ENCODE results near the gene CRYBA4.

The CRYBA4 gene

GRCh38 chr22:26615149-26615548, 6.6 kb upstream of the CRYBA4 start:
- no peak for DNase-seq (ENCODE audit: low read depth)
- TF ChIP-seq CTCF (IDR thresholded peaks at IDR 0.05; ENCODE audit: control insufficient read depth, insufficient read depth, low read depth, low read length, missing control alignments), result no peak
- H3K4me3 ChIP-seq (ENCODE audit: control insufficient read depth, low read depth, low read length), result no peak overlapping the region

DNA sequence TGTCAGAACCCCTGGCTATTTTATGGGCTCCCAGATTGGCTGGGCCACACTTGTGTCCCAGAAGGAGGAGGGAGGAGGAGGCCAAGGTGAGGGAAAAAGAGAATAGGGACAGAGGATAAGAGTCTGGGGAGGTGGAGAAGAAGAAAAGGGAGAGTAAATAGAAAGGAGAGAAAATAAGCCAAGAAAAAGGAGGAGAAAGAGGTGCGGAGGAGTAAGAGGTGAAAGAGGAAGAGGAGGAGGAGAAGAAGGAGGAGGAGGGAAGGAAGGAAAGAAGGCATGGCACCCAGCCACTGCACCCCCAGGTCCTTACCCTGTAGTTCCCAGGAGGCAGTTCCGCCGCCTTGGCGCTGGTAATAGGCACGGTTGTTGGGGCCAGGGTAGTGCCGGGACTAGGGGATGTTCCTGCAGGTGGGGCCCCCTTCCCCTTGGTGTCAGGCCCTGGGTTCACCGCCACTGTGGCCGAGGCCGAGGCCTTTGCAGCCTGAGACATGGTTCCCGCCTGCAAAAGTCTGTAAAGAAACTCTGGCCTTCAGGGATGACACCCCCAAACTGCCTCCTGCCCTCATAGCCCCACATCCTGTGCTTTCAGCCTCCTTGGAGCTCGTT, 5.8 kb upstream of the CRYBA4 start:
- TF ChIP-seq CTCF (IDR thresholded peaks at IDR 0.05; ENCODE audit: control insufficient read depth, insufficient read depth, low read depth, low read length, missing control alignments), result no peak
- no peak for DNase-seq (ENCODE audit: low read depth)

DNA sequence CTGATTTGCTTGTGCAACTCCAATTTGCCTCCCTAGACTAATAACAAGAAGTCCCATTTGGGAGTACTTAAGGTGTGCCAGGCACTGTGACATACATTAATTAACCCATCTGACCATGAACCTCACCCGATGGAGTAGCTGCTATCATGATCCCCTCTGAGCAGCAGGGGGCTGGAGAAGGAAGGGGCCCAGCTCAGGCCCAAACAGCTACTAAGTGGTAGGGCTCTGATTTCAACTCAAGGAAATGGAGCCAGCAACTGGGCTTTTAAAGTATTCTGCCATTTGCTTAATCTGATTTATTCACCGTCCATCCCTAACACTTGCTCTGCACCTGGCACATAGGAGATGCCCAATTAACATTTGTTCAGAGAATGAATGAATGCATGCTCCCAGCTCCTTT, 5.1 kb upstream of the CRYBA4 start:
- no peak overlapping the region for H3K4me3 ChIP-seq (ENCODE audit: control insufficient read depth, low read depth, low read length)
- TF ChIP-seq CTCF (IDR thresholded peaks at IDR 0.05; ENCODE audit: control insufficient read depth, insufficient read depth, low read depth, low read length, missing control alignments), result no peak

More for the DNA sequence above, 5.8 kb upstream of the CRYBA4 start:
- no peak overlapping the region for H3K4me3 ChIP-seq (ENCODE audit: control insufficient read depth, low read depth, low read length)

DNA sequence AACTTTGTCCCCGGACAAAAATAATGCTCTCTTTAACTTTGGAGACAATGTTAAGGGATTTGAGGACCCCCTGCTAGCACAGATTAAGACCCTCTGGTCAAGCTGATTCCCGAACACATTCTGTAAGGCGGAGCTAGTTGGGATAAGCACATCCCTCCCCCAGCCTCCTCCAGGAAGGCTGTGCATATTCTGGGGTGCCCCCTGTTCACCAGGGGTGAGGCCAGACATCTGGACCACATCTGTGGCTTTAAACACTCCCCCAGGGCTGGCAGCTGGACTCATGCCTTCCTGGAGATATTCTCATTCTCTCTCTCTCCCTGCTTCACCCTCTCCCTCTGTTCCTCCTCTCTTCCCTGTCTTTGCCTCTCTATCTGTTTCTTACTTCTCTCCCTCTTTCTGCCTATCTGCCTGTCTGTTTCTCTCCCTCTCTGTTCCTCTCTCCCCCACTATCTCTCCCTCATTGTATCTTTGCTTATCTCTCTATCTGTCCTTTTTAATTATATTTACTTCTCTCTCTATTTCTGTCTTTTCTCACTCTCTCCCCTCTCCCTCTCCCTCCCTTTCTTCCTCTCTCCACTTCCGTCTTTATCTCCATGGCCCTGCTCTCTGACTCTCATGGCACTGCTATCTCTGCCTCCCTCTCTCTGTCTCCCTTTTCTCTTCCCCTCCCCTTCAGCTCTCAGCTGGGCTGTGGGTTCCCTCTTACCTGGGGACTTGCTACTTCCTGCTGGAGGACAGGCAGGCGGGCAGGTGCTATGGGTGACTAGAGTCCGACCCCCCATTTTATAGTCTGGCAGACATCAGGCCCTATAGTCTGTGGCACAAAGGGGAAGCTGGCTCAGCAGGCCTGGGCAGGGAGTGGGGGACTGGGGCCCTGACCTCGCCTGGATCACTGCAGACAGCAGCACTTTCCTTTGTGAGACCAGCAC, 4.2 kb upstream of the CRYBA4 start, which contains the start of gene CRYBB1:
TSS of gene CRYBB1 (minus strand) at position 757 of the 929 bp plus-strand sequence. CDS start 1,708 bp downstream, outside the sequence.
- no peak for TF ChIP-seq CTCF (IDR thresholded peaks at IDR 0.05; ENCODE audit: control insufficient read depth, insufficient read depth, low read depth, low read length, missing control alignments)
- no peak for DNase-seq (ENCODE audit: low read depth)

More for the DNA sequence above, 5.1 kb upstream of the CRYBA4 start:
- no peak for DNase-seq (ENCODE audit: low read depth)

DNA sequence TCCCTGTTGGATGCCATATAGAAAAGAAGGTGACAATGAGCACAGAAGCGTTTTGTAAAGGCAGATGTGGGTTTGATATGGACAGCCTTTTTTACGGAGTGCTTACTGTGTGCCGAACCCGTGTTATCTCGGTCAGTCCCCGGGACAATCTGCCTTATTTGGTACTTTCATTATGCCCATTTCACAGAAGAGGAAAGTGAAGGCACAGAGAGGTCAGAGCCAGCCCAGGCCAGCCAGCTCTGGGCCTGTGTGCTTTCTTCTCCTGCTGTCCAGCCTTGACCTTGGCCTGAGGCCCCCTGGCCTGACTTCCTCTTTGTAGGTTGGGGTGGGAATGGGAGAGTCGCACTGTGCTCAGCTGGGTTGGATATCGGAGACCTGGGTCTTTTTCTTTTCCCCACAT, 3.3 kb upstream of the CRYBA4 start:
- no peak for TF ChIP-seq CTCF (IDR thresholded peaks at IDR 0.05; ENCODE audit: control insufficient read depth, insufficient read depth, low read depth, low read length, missing control alignments)
- H3K4me3 ChIP-seq (ENCODE audit: control insufficient read depth, low read depth, low read length), result no peak overlapping the region
- DNase-seq (ENCODE audit: low read depth), result no peak

More for the DNA sequence above, 4.2 kb upstream of the CRYBA4 start, which contains the start of gene CRYBB1:
- no peak within 1 kb of the TSS for H3K4me3 ChIP-seq (ENCODE audit: control insufficient read depth, low read depth, low read length)

DNA sequence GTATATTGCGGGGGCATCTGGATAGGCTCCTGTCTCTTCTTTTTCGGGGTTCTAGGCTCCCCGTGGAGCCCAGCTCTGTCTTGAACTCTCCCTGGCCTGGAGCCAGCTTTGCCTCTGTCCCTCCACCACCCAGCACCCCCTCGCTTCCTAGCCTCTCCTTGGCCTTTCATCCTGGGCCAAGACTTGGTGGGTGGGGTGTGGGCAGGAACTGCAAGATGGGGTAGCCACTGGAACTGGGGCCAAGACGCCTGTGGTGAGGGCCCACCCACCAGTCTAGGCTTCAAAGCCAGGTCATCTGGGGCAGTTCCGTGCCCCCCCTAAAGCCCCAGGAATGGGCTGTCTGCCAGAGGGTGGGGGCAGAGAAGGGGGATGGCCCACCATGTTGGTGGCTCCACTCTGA, 2.3 kb upstream of the CRYBA4 start:
- no peak for TF ChIP-seq CTCF (IDR thresholded peaks at IDR 0.05; ENCODE audit: control insufficient read depth, insufficient read depth, low read depth, low read length, missing control alignments)
- DNase-seq (ENCODE audit: low read depth), result no peak
- no peak overlapping the region for H3K4me3 ChIP-seq (ENCODE audit: control insufficient read depth, low read depth, low read length)
